ENCODE results near the gene TMEM143. TPM values are rescaled to one million over a fixed set of nuclear protein-coding genes. Genes with fewer than 3 reads are reported as not detected.

TMEM143 gene
- total and polyA plus RNA-seq, 2 donors, result 4.6 to 10.3 TPM

- peaks cover 0 to 19% of the 10 kb centered on the region in 2 donors for H3K9me3 ChIP-seq (ENCODE audit: control insufficient read depth in 2 of 2, insufficient read depth in 1 of 2, low read length in 1 of 2)
- peaks cover 29 to 69% of the 10 kb centered on the region in 2 donors for H3K4me1 ChIP-seq (ENCODE audit: control insufficient read depth in 2 of 2, insufficient read depth in 2 of 2, low read length in 2 of 2)
- WGBS, result 2% methylated on average over 41 of the region's 41 CpGs
- peak; percentile 81 to 96 (median 88) for DNase-seq (ENCODE audit: low read depth in 6 of 9, low spot score in 9 of 9)
- peak overlapping the region; percentile 65 to 71 for H3K4me3 ChIP-seq (ENCODE audit: low read length in 2 of 2)
- H3K27ac ChIP-seq (ENCODE audit: low read depth in 1 of 2, low read length in 1 of 2), result peak overlapping the region; percentile 86 to 90
- H3K27me3 ChIP-seq (ENCODE audit: control insufficient read depth in 2 of 2, insufficient read depth in 1 of 2, low read length in 1 of 2), result no peaks in the 10 kb centered on the region
- H3K36me3 ChIP-seq (ENCODE audit: control insufficient read depth in 2 of 2, insufficient read depth in 2 of 2, low read length in 1 of 2), result peaks cover 4 to 6% of the 10 kb centered on the region in 2 donors
These were observed 33.6 kb downstream of the TMEM143 start for GRCh38 chr19:48330012-48330681.

DNA sequence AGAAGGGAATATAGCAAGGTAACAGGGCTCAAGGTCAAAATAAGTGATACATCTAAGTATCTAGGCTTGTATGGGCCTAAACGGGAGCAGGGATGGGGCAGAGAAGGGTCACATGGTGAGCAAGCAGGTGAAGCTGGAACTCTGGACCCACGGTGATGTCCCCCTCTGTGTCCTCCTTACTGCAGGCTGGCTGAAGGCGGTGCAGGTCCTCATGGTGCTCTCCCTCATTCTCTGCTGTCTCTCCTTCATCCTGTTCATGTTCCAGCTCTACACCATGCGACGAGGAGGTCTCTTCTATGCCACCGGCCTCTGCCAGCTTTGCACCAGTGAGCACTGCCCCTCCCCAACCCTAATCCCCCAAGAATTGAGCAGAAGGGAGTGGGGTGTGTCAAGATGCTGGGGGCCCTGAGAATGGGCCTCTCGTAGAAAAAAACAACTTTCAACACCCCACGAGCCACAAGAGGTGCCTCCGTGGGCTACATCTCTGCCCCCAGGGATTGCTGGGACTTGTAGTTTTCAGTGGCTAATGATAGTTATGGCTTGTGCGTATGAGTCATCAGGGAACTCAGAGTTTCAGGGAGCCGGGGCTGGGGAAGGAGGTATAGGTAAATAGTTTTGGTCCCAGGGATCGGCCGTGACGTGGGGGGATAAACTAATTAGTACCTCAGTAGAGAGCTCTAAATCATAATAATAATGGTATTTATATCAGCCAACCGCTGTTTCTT, 34.4 kb downstream of the TMEM143 start:
- DNase-seq (ENCODE audit: low read depth in 6 of 9, low spot score in 9 of 9), result peak in 1 of 9 donors; percentile 39
- peaks cover 0 to 19% of the 10 kb centered on the region in 2 donors for H3K9me3 ChIP-seq (ENCODE audit: control insufficient read depth in 2 of 2, insufficient read depth in 1 of 2, low read length in 1 of 2)
- no peaks in the 10 kb centered on the region for H3K27me3 ChIP-seq (ENCODE audit: control insufficient read depth in 2 of 2, insufficient read depth in 1 of 2, low read length in 1 of 2)
- H3K27ac ChIP-seq (ENCODE audit: low read depth in 1 of 2, low read length in 1 of 2), result peak overlapping the region; percentile 64 to 90
- H3K36me3 ChIP-seq (ENCODE audit: control insufficient read depth in 2 of 2, insufficient read depth in 2 of 2, low read length in 1 of 2), result peaks cover 4 to 6% of the 10 kb centered on the region in 2 donors
- H3K4me3 ChIP-seq (ENCODE audit: low read length in 2 of 2), result peak overlapping the region in 1 of 2 donors; percentile 65
- H3K4me1 ChIP-seq (ENCODE audit: control insufficient read depth in 2 of 2, insufficient read depth in 2 of 2, low read length in 2 of 2), result peaks cover 32 to 72% of the 10 kb centered on the region in 2 donors
- WGBS, result 88% methylated on average over 15 of the region's 15 CpGs

GRCh38 chr19:48325265-48325910, 38.4 kb downstream of the TMEM143 start, which contains the start of gene EMP3:
Gene EMP3 (plus strand): TSS chr19:48325552. CDS start chr19:48326845, 1,293 bp downstream.
- H3K4me3 ChIP-seq (ENCODE audit: low read length in 2 of 2), result peak within 1 kb of the TSS; percentile 53 to 64
- peaks cover 4% of the 10 kb centered on the region in 2 donors for H3K36me3 ChIP-seq (ENCODE audit: control insufficient read depth in 2 of 2, insufficient read depth in 2 of 2, low read length in 1 of 2)
- H3K27ac ChIP-seq (ENCODE audit: low read depth in 1 of 2, low read length in 1 of 2), result peak within 1 kb of the TSS; percentile 76 to 84
- H3K9me3 ChIP-seq (ENCODE audit: control insufficient read depth in 2 of 2, insufficient read depth in 1 of 2, low read length in 1 of 2), result peaks cover 0 to 19% of the 10 kb centered on the region in 2 donors
- DNase-seq (ENCODE audit: low read depth in 6 of 9, low spot score in 9 of 9), result peak in 7 of 9 donors; percentile 57 to 90 (median 73)
- no peaks in the 10 kb centered on the region for H3K27me3 ChIP-seq (ENCODE audit: control insufficient read depth in 2 of 2, insufficient read depth in 1 of 2, low read length in 1 of 2)
- peaks cover 33 to 72% of the 10 kb centered on the region in 2 donors for H3K4me1 ChIP-seq (ENCODE audit: control insufficient read depth in 2 of 2, insufficient read depth in 2 of 2, low read length in 2 of 2)
- WGBS, result 0% methylated on average over 22 of the region's 22 CpGs

DNA sequence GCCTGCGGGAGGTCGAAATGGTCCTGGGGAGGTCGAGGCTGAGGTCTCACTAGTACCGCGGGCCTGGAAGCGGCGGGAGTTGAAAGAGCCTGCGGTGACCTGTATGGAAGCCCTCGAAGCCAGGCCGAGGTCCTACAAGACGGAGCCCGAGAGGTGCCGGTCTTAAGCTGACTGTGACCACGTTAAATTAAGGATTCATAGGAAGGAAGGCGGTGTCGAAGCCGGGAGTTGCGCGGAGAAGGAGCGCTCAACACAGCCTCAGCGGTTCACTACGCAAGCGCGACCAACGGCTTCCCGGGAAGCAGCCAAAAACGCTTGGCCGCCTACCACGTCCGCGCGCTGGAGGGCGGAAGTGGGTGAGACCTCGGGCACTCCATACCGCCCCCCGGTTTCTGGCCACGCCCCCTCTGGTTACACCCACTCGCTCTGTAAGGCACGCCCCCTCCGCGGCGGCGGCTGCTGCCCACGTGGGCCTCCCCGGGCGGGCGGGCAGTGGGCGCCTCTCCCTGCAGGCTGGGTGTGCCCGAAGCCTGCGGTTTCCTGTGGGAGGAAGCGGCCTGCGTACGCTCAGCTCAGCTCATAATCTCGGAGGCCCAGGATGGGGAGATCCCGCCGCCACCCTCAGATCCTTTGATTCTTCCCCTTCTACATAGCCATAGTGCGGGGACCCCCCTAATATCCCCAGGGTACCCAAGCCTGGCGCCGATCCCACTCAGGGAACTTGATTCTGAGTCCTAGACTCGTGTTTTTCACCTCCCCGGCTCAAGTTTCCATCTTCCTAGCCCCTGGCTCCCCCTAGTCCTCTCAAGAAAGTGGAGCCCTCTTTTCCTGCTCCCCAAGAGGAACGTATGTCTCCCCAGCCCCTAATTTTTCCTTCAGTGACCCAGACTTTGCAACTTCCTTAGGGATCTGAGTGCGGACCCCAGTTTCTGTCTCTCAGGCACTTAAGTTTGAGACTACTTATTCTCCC, 41.8 kb downstream of the TMEM143 start:
- Histone ChIP-seq H3K36me3 (ENCODE audit: control insufficient read depth in 2 of 2, insufficient read depth in 2 of 2, low read length in 1 of 2) (no peaks in the 10 kb centered on the region), H3K27ac (ENCODE audit: low read depth in 1 of 2, low read length in 1 of 2) (peak overlapping the region; percentile 98 to 100), H3K4me1 (ENCODE audit: control insufficient read depth in 2 of 2, insufficient read depth in 2 of 2, low read length in 2 of 2) (peaks cover 33 to 64% of the 10 kb centered on the region in 2 donors), H3K27me3 (ENCODE audit: control insufficient read depth in 2 of 2, insufficient read depth in 1 of 2, low read length in 1 of 2) (no peaks in the 10 kb centered on the region), H3K4me3 (ENCODE audit: low read length in 2 of 2) (peak overlapping the region; percentile 55 to 56), H3K9me3 (ENCODE audit: control insufficient read depth in 2 of 2, insufficient read depth in 1 of 2, low read length in 1 of 2) (no peaks in the 10 kb centered on the region)
- DNase-seq (ENCODE audit: low read depth in 6 of 9, low spot score in 9 of 9), result peak; percentile 87 to 98 (median 96)
- WGBS, result 1% methylated on average over 63 of the region's 63 CpGs

DNA sequence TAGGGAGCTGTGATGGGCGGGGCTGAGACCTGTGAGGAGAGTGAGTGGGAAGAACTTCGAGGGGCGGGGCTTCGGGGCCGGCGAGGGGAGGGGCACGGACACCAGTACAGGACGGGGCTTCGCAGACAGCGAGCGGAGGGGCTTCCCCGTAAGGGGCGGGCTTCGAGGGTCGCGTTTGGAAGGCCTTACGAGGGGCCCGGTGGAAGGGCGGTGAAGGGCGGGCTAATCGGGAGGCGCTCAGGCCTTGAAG, 42.4 kb downstream of the TMEM143 start:
- peak; percentile 81 to 97 (median 94) for DNase-seq (ENCODE audit: low read depth in 6 of 9, low spot score in 9 of 9)
- peak overlapping the region; percentile 55 to 56 for H3K4me3 ChIP-seq (ENCODE audit: low read length in 2 of 2)
- no peaks in the 10 kb centered on the region for H3K36me3 ChIP-seq (ENCODE audit: control insufficient read depth in 2 of 2, insufficient read depth in 2 of 2, low read length in 1 of 2)
- H3K4me1 ChIP-seq (ENCODE audit: control insufficient read depth in 2 of 2, insufficient read depth in 2 of 2, low read length in 2 of 2), result peaks cover 33 to 61% of the 10 kb centered on the region in 2 donors
- under 1% methylated on average over 22 of the region's 22 CpGs for WGBS
- H3K27ac ChIP-seq (ENCODE audit: low read depth in 1 of 2, low read length in 1 of 2), result peak overlapping the region; percentile 98 to 100
- no peaks in the 10 kb centered on the region for H3K27me3 ChIP-seq (ENCODE audit: control insufficient read depth in 2 of 2, insufficient read depth in 1 of 2, low read length in 1 of 2)
- H3K9me3 ChIP-seq (ENCODE audit: control insufficient read depth in 2 of 2, insufficient read depth in 1 of 2, low read length in 1 of 2), result no peaks in the 10 kb centered on the region

DNA sequence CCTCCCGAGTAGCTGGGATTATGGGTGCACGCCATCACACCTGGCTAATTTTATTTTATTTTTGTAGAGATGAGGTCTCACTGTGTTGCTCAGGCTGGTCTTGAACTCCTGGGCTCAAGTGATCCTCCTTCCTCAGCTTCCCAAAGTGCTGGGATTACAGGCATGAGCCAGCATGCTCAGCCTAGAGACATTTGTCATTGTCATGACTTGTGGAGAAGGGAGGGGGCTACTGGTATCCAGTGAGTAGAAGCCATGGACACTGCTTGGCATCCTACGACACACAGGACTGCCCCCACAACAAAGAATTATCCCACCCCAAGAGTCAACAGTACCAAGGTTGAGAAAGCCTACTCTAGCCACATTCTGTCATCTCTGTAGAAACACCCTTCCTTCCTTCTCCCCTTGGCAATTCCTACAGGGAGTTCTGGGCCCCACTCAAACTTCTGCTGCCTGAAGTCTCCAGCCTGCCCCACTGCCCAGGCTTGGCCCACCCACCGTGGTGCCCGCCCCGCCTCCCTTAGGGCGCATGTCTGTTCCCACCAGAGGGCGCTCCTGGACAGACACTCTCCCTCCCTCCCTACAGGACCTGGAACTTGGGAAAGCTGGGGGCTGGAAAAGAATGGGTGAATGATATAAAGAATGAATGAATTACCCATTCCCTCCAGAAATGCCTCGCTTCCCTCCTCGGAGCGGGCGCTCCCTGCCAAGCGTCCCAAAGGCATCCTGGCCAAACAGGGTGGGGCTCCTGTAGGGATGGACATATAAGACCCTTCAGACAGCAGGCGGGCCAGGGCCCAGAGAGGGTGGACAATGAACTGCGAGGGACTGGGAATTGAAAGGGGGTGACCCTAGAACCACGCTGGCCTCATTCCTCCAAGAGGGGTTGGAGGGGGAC, 43.8 kb downstream of the TMEM143 start:
- peaks cover 22 to 48% of the 10 kb centered on the region in 2 donors for H3K4me1 ChIP-seq (ENCODE audit: control insufficient read depth in 2 of 2, insufficient read depth in 2 of 2, low read length in 2 of 2)
- WGBS, result 47% methylated on average over 16 of the region's 16 CpGs
- H3K4me3 ChIP-seq (ENCODE audit: low read length in 2 of 2), result no peak overlapping the region
- no peaks in the 10 kb centered on the region for H3K27me3 ChIP-seq (ENCODE audit: control insufficient read depth in 2 of 2, insufficient read depth in 1 of 2, low read length in 1 of 2)
- peak in 6 of 9 donors; percentile 52 to 80 (median 66) for DNase-seq (ENCODE audit: low read depth in 6 of 9, low spot score in 9 of 9)
- H3K36me3 ChIP-seq (ENCODE audit: control insufficient read depth in 2 of 2, insufficient read depth in 2 of 2, low read length in 1 of 2), result no peaks in the 10 kb centered on the region
- no peaks in the 10 kb centered on the region for H3K9me3 ChIP-seq (ENCODE audit: control insufficient read depth in 2 of 2, insufficient read depth in 1 of 2, low read length in 1 of 2)
- H3K27ac ChIP-seq (ENCODE audit: low read depth in 1 of 2, low read length in 1 of 2), result peak overlapping the region in 1 of 2 donors; percentile 100

- WGBS, result 97% methylated on average over 21 of the region's 21 CpGs
- Histone ChIP-seq H3K36me3 (ENCODE audit: control insufficient read depth in 2 of 2, insufficient read depth in 2 of 2, low read length in 1 of 2) (no peaks in the 10 kb centered on the region), H3K27ac (ENCODE audit: low read depth in 1 of 2, low read length in 1 of 2) (no peak overlapping the region), H3K4me3 (ENCODE audit: low read length in 2 of 2) (no peak overlapping the region), H3K4me1 (ENCODE audit: control insufficient read depth in 2 of 2, insufficient read depth in 2 of 2, low read length in 2 of 2) (peaks cover 17 to 35% of the 10 kb centered on the region in 2 donors), H3K27me3 (ENCODE audit: control insufficient read depth in 2 of 2, insufficient read depth in 1 of 2, low read length in 1 of 2) (no peaks in the 10 kb centered on the region), H3K9me3 (ENCODE audit: control insufficient read depth in 2 of 2, insufficient read depth in 1 of 2, low read length in 1 of 2) (no peaks in the 10 kb centered on the region)
- no peak for DNase-seq (ENCODE audit: low read depth in 6 of 9, low spot score in 9 of 9)
These were observed 45.3 kb downstream of the TMEM143 start for GRCh38 chr19:48318286-48318987.

All from thymus (tissue), 11 donors.